NCI-H2029 (cell line): Measurements from ENCODE around the gene SARS2.
A peak's percentile ranks its signal among the peaks of the same experiment; 100 is the strongest.
"Not testable (repeated sequence)": the region's sequence is repeated elsewhere in the genome, so short reads cannot be mapped to it uniquely, and the experiment has no call there.

Experiments
- DNase-seq: peaks from one replicate; lab custom pipeline; 2025; lab: John Stamatoyannopoulos, UW

The SARS2 gene

GRCh38 chr19:38946229-38947010 lies 15.9 kb upstream of the SARS2 start:
- no peak for DNase-seq

- DNase-seq: no peak
Measured at GRCh38 chr19:38945562-38946228, 15.1 kb upstream of the SARS2 start.

- DNase-seq: no peak
Measured at GRCh38 chr19:38944981-38945506, 14.5 kb upstream of the SARS2 start.

- DNase-seq: no peak
Measured at GRCh38 chr19:38942471-38943181, 12.1 kb upstream of the SARS2 start.

- DNase-seq: no peak
Measured at GRCh38 chr19:38941979-38942378, 11.4 kb upstream of the SARS2 start.

GRCh38 chr19:38941466-38941865 lies 10.9 kb upstream of the SARS2 start:
- not testable (repeated sequence) for DNase-seq

- no peak for DNase-seq
Measured at GRCh38 chr19:38939957-38940356, 9.4 kb upstream of the SARS2 start.

GRCh38 chr19:38933544-38933943 lies 3.0 kb upstream of the SARS2 start:
- DNase-seq: no peak

- DNase-seq: no peak
Measured at GRCh38 chr19:38932425-38933179, 2.0 kb upstream of the SARS2 start.

- DNase-seq: no peak
Measured at GRCh38 chr19:38931521-38931793, 894 bp upstream of the SARS2 start.

- DNase-seq: peak; percentile 98
Measured at GRCh38 chr19:38930776-38931520, 385 bp upstream of the SARS2 start, which contains the start of gene MRPS12. Gene MRPS12, plus strand, starts transcription at chr19:38930944. Its CDS starts 351 bp downstream, at chr19:38931295.

- DNase-seq: no peak
Measured at GRCh38 chr19:38928391-38929001, 2.1 kb downstream of the SARS2 start.

GRCh38 chr19:38924388-38924787 lies 6.2 kb downstream of the SARS2 start:
- DNase-seq: no peak

GRCh38 chr19:38922482-38922881 lies 8.1 kb downstream of the SARS2 start:
- no peak for DNase-seq

- DNase-seq: no peak
Measured at GRCh38 chr19:38921420-38922274, 8.9 kb downstream of the SARS2 start.

GRCh38 chr19:38920602-38921419 lies 9.8 kb downstream of the SARS2 start:
- no peak for DNase-seq

- DNase-seq: no peak
Measured at GRCh38 chr19:38919837-38920601, 10.5 kb downstream of the SARS2 start.

GRCh38 chr19:38918526-38918925 lies 12.0 kb downstream of the SARS2 start:
- no peak for DNase-seq
